OCI-LY7 (cell line): ENCODE data around the gene AMHR2.

Experiments used
- EZH2phosphoT487 ChIP-seq: fragments of 200-600 bp; sonication (generic); IDR thresholded peaks from 2 replicates; pipeline ENCODE4 v1.6.1; 2018; ENCODE audit warnings: low read depth, borderline replicate concordance, mild to moderate bottlenecking, mixed run types, antibody characterized with exemption, low read length, moderate library complexity, mixed read lengths
- TF ChIP-seq, protein P1 (sequence below): fragments of 200-600 bp; sonication (generic); conservative IDR thresholded peaks from 2 replicates; pipeline ENCODE4 v1.5.1; 2014; ENCODE audit warnings: mild to moderate bottlenecking, antibody characterized with exemption, low read length, moderate library complexity, mixed read lengths

DNA sequence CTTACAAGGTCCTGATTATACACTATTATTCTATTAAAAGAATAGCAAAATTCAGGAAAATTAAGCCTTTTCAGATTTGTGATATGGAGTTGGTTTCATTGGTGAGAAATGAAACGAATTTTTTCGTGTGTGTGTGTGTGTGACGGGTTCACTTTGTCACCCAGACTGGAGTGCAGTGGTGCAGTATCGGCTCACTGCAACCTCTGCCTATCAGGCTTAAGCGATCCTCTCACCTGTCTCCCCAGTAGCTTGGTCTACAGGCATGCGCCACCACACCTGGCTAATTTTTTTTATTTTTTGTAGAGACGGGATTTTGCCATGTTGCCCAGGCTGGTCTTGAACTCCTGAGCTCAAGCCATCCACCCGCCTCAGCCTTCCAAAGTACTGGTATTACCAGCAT, 37.9 kb downstream of the AMHR2 start:
- TF ChIP-seq, protein P1, sequence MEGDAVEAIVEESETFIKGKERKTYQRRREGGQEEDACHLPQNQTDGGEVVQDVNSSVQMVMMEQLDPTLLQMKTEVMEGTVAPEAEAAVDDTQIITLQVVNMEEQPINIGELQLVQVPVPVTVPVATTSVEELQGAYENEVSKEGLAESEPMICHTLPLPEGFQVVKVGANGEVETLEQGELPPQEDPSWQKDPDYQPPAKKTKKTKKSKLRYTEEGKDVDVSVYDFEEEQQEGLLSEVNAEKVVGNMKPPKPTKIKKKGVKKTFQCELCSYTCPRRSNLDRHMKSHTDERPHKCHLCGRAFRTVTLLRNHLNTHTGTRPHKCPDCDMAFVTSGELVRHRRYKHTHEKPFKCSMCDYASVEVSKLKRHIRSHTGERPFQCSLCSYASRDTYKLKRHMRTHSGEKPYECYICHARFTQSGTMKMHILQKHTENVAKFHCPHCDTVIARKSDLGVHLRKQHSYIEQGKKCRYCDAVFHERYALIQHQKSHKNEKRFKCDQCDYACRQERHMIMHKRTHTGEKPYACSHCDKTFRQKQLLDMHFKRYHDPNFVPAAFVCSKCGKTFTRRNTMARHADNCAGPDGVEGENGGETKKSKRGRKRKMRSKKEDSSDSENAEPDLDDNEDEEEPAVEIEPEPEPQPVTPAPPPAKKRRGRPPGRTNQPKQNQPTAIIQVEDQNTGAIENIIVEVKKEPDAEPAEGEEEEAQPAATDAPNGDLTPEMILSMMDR: no peak
- no peak for TF ChIP-seq EZH2phosphoT487
